ENCODE measurements around the gene WDR7.
A peak's percentile ranks its signal among the peaks of the same experiment; 100 is the strongest.

The WDR7 gene

GRCh38 chr18:56815926-56816325 is 164.8 kb downstream of the WDR7 start:
- no peak for DNase-seq

- DNase-seq = no peak
Observed at GRCh38 chr18:56823986-56824565, 172.9 kb downstream of the WDR7 start.

DNA sequence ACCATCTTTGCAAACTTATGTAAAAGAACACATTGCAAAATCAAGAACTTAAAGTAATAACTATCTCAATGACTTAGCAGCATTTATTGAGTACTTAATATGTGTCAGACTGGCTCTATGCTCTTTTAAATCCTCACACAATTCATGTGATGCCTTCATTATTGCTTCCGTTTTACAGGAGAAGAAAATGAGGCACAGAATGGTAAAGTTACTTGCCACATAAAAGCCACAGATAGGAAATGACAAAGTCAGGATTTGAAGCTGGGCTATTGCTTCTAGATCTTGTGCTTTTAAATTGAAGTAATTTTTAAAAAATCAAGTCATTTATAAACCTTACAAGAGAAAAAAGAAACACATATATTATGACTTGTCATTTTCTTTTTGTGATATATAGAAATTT is 174.2 kb downstream of the WDR7 start:
- DNase-seq = no peak

- DNase-seq = no peak
Observed at GRCh38 chr18:56825878-56826277, 174.7 kb downstream of the WDR7 start.

DNA sequence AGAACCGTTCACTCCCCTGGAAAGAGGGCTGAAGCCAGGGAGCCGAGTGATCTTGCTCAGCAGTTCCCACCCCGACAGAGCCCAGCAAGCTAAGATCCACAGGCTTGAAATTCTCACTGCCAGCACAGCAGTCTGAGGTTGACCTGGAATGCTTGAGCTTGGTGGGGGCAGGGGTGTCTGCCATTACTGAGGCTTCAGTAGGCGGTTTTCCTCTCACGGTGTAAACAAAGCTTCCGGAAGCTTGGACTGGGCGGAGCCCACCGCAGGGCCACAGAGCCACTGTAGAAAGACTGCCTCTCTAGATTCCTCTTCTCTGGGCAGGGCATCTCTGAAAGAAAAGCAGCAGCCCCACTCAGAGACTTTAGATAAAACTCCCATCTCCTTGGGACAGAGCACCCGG is 180.8 kb downstream of the WDR7 start:
- DNase-seq = no peak

DNA sequence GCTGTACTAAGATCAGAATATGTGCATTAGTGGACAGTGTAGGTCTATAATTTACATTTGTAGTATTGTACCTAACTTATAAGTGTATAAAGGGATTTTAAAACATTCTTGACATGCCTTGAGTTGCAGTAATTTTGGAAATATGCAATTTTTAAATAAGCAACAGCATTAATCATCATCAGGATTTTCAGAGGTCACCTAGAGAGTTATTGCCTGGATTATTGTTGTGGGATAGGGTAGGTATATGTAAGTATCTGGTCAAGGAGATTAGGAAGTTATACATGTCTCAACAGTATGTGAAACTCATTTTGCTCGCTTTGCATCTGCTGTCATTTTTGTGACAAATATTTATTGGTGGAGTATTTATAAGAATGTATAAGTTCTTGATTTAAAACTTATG is 184.2 kb downstream of the WDR7 start:
- no peak for DNase-seq

- no peak for DNase-seq
Observed at GRCh38 chr18:56836173-56836572, 185.0 kb downstream of the WDR7 start.

DNA sequence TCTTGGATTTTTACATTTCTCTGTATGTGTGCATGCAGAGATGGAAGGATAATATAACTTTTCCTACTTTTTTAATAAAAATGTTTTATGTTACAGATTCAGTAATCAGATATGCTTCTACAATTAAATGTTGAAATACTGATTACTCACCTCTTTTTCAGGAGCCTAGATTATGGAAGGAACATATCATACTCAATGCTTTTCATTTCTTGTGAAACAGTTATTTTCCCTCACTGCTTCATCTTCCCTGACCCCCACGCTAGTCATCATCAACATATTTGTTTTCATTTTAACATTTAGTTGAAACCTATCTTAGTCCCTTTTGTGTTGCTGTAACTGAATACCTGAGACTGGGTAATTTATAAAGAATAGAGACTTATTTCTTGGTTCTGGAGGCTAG is 190.7 kb downstream of the WDR7 start:
- DNase-seq = no peak

DNA sequence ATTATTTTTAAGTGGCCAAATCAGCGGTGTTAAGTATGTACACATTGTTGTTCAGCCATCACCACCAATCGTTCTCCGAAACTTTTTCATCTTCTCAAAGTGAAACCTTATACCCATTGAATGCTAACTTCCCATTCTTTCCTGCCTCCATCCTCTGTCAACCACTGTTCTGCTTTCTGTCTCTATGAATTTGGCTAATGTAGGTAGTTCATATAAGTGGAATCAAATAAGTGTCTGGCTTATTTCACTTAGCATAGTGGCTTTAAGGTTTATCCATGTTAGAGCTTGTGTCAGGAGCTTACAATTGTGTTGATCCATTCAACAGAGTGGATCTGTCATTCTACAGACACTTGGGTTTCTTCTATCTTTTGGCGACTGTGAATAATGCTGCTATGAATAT is 192.1 kb downstream of the WDR7 start:
- DNase-seq = no peak

DNA sequence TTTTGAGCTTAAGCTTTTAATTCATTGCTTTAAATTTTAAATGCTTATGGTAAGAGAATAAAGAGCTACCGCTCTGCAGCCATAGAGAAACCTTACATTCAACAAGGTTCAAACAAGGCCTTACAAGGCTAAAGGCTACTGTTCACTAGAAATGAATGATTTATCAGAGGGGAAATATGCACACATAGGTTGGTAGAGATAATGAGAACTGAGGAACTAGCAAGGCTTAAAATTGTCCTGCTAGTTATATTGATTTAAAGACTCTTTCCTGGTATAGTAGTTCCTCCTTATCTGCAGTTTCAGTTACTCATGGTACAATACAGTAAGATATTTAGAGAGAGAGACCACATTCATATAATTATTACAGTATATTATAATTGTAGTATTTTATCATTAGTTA is 193.4 kb downstream of the WDR7 start:
- no peak for DNase-seq

- DNase-seq = no peak
Observed at GRCh38 chr18:56851774-56852173, 200.6 kb downstream of the WDR7 start.

DNA sequence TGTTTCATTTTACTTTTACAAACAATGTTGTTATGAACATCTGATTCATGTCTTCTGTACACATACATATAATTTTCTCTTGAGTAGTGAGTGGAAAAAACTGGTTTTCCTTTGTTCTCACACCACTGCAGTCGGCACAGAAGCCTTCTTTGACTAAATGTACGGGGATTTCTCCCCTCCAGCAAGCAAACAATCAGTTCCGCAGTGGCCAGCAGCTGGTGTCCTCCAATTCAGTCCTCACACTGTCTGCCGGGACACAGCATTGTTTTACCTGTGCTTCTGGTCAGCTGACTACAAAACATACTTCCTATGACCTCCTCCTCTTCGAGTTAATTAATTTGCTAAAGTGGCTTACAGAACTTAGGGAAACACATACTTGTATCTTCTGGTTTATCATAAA is 202.8 kb downstream of the WDR7 start:
- no peak for DNase-seq

DNA sequence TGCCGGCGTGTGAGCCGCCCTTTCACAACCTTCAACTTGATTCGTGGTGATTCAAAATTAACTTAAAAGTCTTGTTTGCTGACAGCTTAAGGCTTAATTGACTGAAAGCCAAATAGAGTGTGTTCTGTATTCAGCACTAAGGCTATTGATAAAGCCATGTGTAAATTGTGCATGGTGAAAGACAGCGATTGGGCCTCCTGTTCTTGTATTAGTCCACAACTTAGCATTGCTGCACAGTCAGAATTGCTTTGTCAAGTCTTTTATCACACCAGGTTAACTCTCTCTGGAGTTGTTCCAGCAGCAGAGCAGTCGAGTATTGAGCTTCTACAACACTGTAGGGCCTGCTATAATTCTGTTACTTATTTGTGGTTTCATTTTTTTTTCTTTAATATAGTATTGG is 210.1 kb downstream of the WDR7 start:
- no peak for DNase-seq

DNA sequence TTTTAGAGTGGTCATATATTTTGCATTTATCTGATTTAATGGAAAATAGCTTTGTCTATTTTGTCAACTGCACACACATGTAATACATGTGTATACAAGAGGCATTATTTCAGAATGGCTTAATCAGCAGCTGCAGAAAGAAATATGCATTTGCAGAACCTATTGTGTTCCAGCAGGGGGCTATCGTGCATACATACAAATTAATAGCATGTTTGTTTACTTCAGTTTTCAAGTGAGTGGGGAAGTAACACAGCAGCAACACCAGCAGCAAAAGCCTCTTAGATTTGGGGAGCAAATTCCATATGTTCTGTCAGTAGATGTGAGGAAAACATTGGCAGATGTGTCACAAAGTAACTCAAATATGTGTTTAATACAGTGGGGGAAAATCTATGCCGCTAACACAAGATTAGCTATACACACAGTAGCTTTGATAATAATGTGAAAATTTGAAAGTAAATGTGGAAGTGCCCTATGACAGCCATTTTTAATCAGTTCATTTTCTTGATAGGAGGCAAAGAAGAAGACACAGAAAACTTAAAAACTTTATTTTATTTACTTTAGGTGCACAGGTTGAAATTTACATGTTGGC is 218.1 kb downstream of the WDR7 start:
- peak in 1 of 2 donors; percentile 27 for DNase-seq

DNA sequence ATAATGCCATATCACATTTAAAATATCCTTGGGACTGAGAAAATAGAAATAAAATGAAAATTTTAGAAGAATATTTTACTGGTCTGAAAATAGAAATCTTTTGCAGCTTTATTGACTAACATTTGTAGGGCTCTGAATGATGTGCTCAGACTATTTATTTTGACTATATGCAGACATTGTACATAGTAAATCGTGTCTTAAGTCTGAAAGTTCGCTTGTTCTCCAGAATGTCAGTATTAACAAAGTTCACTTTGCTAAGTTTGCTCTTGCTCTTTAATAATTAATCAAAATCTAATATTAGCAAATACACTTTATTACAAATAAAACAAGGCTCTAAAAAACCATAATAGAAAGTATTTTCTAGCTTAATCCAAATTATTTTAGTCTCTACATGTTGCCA is 219.8 kb downstream of the WDR7 start:
- no peak for DNase-seq

GRCh38 chr18:56872140-56872539 is 221.0 kb downstream of the WDR7 start:
- DNase-seq = no peak

DNA sequence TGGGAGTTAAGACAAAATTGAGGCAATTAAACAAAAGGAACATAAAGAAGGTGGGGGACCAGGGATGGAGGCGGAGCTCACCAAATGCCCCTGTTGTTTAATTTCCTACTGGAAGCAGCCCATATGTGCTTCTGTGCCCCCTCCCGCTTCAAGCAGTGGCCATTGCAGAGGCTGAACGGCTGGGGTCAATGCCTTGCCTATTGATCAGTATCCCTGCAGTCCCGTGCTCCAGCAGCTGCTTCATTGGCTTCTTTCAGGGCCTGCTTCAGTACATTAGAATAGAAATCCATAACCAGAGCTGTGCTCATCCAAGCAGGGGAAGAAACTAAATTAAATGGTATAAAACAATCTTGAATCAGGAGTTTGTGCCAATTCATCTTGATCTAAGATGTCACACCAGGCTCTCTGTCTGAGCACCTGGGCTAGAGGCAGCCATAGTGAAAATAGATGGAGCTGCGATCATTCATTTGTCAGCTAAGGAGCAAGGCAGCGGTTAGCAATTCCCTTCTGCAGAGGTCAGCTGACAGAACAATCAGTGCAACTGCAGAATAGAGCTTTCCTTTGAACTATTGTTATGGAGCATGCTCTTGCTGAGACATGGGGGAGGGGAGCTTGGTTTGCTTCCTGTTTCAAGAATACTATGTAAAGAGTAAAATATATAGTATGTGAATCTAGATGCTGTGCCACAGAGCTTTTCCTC is 222.4 kb downstream of the WDR7 start:
- no peak for DNase-seq

DNA sequence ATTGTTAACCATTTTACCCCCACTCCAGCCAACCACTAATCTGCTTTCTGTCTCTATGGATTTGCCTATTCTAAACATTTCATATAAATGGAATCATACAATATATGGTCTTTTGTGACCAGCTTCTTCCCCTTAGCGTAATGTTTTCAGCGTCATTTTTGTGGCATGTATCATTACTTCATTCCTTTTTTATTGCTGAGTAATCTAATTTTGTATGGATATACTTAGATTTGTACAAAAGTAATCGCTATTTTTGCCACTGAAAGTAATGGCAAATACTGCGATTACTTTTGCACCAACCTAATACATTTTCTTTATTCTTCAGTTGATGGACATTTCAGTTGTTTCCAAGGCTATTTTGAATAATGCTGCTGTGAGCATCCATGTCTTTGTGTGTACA is 227.6 kb downstream of the WDR7 start:
- DNase-seq = no peak

DNA sequence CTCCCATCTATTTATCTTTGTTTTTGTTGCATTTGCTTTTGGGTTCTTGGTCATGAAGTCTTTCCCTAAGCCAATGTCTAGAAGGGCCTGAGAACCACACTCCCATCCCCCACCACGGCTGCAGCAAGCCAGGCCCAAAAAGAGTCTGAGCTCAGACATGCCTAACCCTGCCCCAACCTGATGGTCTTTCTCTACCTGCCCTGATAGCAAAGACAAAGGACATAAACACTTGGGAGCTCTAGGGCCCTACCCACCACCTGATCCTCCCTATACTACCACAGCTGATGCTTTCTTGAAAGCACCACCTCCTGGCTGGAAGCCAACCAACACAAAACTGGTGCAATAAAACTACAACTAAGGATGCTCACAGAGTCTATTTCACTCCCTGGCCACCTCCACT is 233.4 kb downstream of the WDR7 start:
- no peak for DNase-seq

DNA sequence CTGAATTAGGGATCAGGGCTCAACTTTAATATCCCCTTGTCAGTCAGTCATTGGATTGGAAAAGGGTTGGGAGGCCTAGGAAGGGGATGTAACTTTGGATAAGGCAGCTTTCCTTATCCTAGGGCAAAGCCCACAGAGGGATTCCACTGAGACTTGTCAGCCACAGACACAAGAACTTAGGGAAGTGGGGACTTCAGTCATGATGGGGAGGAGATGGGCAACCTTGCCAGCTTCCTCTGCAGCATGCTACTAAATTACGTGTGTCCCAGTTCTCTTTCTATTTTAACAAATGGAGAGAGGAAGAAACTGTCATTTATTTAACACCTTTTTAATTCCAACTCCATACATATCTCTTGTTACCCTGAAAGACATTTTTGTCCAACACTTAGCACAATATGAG is 237.8 kb downstream of the WDR7 start:
- DNase-seq = no peak

DNA sequence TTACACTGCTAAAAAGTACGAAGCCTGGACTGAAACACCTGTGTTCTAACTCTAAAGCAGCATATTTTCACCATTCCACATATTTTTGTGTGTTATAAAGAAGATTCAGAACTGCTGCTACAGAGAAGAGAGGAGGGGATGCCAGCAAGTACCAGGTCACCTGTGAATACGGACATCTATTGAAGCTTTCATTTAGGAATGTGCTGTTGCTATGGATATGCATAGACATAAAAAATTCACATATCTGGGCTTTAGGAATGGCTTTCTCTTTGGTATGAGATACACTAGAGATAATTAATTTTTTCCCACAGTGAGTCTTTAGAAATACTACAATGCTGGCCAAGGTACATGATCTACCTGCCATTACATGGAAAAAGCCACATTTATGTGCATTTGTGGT is 238.5 kb downstream of the WDR7 start:
- DNase-seq = no peak

DNA sequence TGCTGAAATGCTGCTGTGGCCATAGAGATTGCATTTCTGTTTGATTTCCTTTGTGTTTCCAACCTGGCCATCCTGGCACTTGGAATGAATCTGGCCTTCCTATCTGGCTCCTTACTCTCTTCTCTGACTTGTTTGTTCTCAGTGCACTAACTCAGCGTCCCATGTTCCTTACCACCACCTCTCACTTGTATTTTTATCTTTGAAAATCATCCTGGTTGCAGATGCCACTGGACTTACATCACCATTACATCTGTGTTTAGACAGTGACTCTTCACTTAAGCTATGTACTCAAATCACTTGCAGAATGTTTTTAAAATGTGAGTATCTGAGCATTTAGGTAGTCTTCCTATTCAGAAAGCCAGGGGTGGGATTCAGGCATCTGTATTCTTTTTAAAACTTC is 239.5 kb downstream of the WDR7 start:
- DNase-seq = no peak

GRCh38 chr18:56891116-56891515 is 240.0 kb downstream of the WDR7 start:
- DNase-seq = no peak

DNA sequence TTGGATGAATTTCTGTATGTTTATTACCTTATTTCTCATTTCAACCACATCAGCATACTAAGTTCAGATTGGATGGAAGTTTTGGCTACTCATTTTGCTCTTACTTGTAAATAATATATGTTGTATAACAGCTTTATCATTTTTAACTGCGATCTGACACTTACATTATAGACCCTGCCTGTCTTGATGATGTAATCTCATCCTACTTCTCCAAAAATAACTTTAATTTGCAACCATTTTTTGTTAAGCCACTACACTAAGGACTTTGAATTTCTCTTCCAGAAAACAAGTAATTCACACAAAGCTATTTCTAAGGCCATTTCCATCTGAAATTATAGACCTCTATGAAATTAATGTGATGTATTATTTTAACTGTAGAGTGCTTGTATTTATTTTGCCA is 240.7 kb downstream of the WDR7 start:
- DNase-seq = no peak

DNA sequence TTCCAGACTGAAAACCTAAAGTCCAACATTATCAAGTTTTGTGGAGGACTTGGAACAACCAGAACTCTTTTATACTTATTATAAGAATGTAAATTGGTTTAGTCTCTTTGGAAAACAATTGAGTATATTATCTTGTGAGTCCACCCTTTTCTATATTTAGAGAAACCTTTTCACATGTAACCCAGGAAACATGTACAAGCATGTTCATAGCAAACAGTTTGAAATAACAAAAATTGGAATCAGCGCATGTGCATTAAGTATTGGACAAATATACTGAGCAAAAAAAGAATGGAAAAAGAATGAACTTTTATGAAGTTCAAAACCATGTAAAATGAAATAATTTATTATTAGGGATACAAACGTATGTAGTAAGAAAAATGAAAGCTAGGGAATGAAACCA is 246.0 kb downstream of the WDR7 start:
- DNase-seq = no peak

All from CD4-positive, alpha-beta T cell treated with Interleukin-4 for 1 hour (primary cell).